PC-9 (cell line): ENCODE data around the gene SEMA3E. TPM values are rescaled to one million over a fixed set of nuclear protein-coding genes. Genes with fewer than 3 reads are reported as not detected.
A peak's percentile ranks its signal among the peaks of the same experiment; 100 is the strongest.

Source experiments
- BruUV-seq: library from RNA; stranded (reverse); fragments of 400-500 nt; replicated peaks from 2 replicates; lab custom pipeline; 2021; lab: Mats Ljungman, UMichigan
- CTCF ChIA-PET: fragments of 300-600 bp; sonication (Branson Sonifier 250); formaldehyde crosslinking; loops from one replicate; lab custom pipeline; 2022; ENCODE audit warnings: antibody characterized with exemption; lab: Charles Lee
- POLR2A ChIA-PET: fragments of 300-600 bp; sonication (Branson Sonifier 250); formaldehyde crosslinking; loops from one replicate; lab custom pipeline; 2022; ENCODE audit warnings: antibody characterized with exemption; ENCODE audit not compliant: unreplicated experiment; lab: Charles Lee
- DNase-seq, 2 experiments: peaks; one replicate each; pipeline versions ENCODE4 v3.0.0 to v3.0.0-alpha.2; 2015 to 2022; ENCODE audit warnings: mixed read lengths in 1 of 2
- H2AFZ ChIP-seq: fragments of 200-600 bp; sonication (generic); 2 replicates; pipeline ENCODE4 v1.8.1; 2017; ENCODE audit warnings: antibody characterized with exemption
- H3F3A ChIP-seq: fragments of 200-600 bp; sonication (generic); 2 replicates; pipeline ENCODE4 v1.8.1; 2017; ENCODE audit warnings: antibody characterized with exemption, mild to moderate bottlenecking, low read depth; ENCODE audit not compliant: insufficient read depth
- H3K27ac ChIP-seq: fragments of 200-600 bp; sonication (generic); 2 replicates; pipeline ENCODE4 v1.6.1; 2016; ENCODE audit warnings: mixed run types
- H3K27me3 ChIP-seq: fragments of 200-600 bp; sonication (generic); 2 replicates; pipeline ENCODE4 v1.6.1; 2016; ENCODE audit warnings: low read depth, mixed run types; ENCODE audit not compliant: insufficient read depth
- H3K36me3 ChIP-seq: fragments of 200-600 bp; sonication (generic); 2 replicates; pipeline ENCODE4 v1.6.1; 2016; ENCODE audit warnings: low read depth, mixed run types
- H3K4me1 ChIP-seq: fragments of 200-600 bp; sonication (generic); replicated peaks from 2 replicates; pipeline ENCODE4 v1.6.1; 2016; ENCODE audit warnings: mixed run types; ENCODE audit not compliant: insufficient read depth
- H3K4me2 ChIP-seq: fragments of 200-600 bp; sonication (generic); 2 replicates; pipeline ENCODE4 v1.6.1; 2017; ENCODE audit warnings: mixed run types
- H3K4me3 ChIP-seq: fragments of 200-600 bp; sonication (generic); 2 replicates; pipeline ENCODE4 v1.6.1; 2016; ENCODE audit warnings: mixed run types
- H3K79me2 ChIP-seq: fragments of 200-600 bp; sonication (generic); 2 replicates; pipeline ENCODE4 v1.6.1; 2017; ENCODE audit warnings: low read depth, mixed run types
- H3K9me2 ChIP-seq: fragments of 200-600 bp; sonication (generic); 2 replicates; pipeline ENCODE4 v1.8.1; 2017; ENCODE audit warnings: mild to moderate bottlenecking; ENCODE audit not compliant: insufficient read depth
- H3K9me3 ChIP-seq: fragments of 200-600 bp; sonication (generic); 2 replicates; pipeline ENCODE4 v1.8.1; 2016; ENCODE audit warnings: low read depth; ENCODE audit not compliant: insufficient read depth
- H4K20me1 ChIP-seq: fragments of 200-600 bp; sonication (generic); 2 replicates; pipeline ENCODE4 v1.8.1; 2017; ENCODE audit not compliant: insufficient read depth
- EZH2 ChIP-seq: fragments of 200-600 bp; sonication (generic); IDR thresholded peaks from 2 replicates; pipeline ENCODE4 v1.8.0; 2017; ENCODE audit warnings: antibody characterized with exemption, low read depth
- intact Hi-C: fragments of 100-400 bp; cut with micrococcal nuclease; formaldehyde crosslinking; loops from one replicate; pipeline ENCODE4 v1.10.0; 2022; ENCODE audit not compliant: unreplicated experiment
- total RNA-seq: library from RNA; stranded (reverse); gene quantifications from 2 replicates; pipeline ENCODE4 v1.2.3, GENCODE V29; 2021
- TF ChIP-seq, protein P1 (sequence below): fragments of 200-600 bp; sonication (generic); conservative IDR thresholded peaks from 2 replicates; pipeline ENCODE4 v1.6.1; 2017; ENCODE audit warnings: mixed run types, antibody characterized with exemption, mild to moderate bottlenecking, moderate library complexity

SEMA3E gene
- total RNA-seq, 1 experiment from 2014 or later, result 2.1 TPM

- H3K4me2 ChIP-seq, result no peak overlapping the region
- ChIA-PET POLR2A (no interaction called here), CTCF (no interaction called here)
- H3K27me3 ChIP-seq, result no peaks in the 10 kb centered on the region
- no peaks in the 10 kb centered on the region; the same call in 1 of the 2 replicates for H3K9me2 ChIP-seq
- BruUV-seq, result no TSS peak
- no peak overlapping the region for H3K27ac ChIP-seq
- H3K4me3 ChIP-seq, result no peak overlapping the region
- H3K4me1 ChIP-seq, result peaks cover 23% of the 10 kb centered on the region
- H3F3A ChIP-seq, result no peaks in the 10 kb centered on the region; the same call in 1 of the 2 replicates
- H3K79me2 ChIP-seq, result no peaks in the 10 kb centered on the region
- H3K36me3 ChIP-seq, result no peaks in the 10 kb centered on the region
- DNase-seq, result no peak
- no peaks in the 10 kb centered on the region for H4K20me1 ChIP-seq
- TF ChIP-seq EZH2, result no peak
- TF ChIP-seq, protein P1, sequence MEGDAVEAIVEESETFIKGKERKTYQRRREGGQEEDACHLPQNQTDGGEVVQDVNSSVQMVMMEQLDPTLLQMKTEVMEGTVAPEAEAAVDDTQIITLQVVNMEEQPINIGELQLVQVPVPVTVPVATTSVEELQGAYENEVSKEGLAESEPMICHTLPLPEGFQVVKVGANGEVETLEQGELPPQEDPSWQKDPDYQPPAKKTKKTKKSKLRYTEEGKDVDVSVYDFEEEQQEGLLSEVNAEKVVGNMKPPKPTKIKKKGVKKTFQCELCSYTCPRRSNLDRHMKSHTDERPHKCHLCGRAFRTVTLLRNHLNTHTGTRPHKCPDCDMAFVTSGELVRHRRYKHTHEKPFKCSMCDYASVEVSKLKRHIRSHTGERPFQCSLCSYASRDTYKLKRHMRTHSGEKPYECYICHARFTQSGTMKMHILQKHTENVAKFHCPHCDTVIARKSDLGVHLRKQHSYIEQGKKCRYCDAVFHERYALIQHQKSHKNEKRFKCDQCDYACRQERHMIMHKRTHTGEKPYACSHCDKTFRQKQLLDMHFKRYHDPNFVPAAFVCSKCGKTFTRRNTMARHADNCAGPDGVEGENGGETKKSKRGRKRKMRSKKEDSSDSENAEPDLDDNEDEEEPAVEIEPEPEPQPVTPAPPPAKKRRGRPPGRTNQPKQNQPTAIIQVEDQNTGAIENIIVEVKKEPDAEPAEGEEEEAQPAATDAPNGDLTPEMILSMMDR, result no peak
- intact Hi-C loops, result loop anchor here (5.0 kb wide), 1 partner anchor 109 kb away; no protein-coding TSS in a partner anchor
- no peaks in the 10 kb centered on the region for H3K9me3 ChIP-seq
- peak overlapping the region; percentile 54; the same call in 1 of the 2 replicates for H2AFZ ChIP-seq
Observed at GRCh38 chr7:83640731-83641537, 8.0 kb downstream of the SEMA3E start.

- intact Hi-C loops, result loop anchor here (5.0 kb wide), 1 partner anchor 108 kb away; no protein-coding TSS in a partner anchor
- Histone ChIP-seq H3K9me2 (no peaks in the 10 kb centered on the region; the same call in 1 of the 2 replicates), H3K4me3 (no peak overlapping the region), H2AFZ (no peak overlapping the region), H4K20me1 (no peaks in the 10 kb centered on the region), H3K4me2 (no peak overlapping the region), H3K36me3 (no peaks in the 10 kb centered on the region), H3K27me3 (no peaks in the 10 kb centered on the region), H3K27ac (no peak overlapping the region), H3K79me2 (no peaks in the 10 kb centered on the region), H3K9me3 (no peaks in the 10 kb centered on the region), H3K4me1 (peaks cover 23% of the 10 kb centered on the region), H3F3A (no peaks in the 10 kb centered on the region; the same call in 1 of the 2 replicates)
- ChIA-PET POLR2A (no interaction called here), CTCF (no interaction called here)
- no TSS peak for BruUV-seq
- no peak for TF ChIP-seq EZH2
- TF ChIP-seq, protein P1, result no peak
- no peak for DNase-seq
Observed at GRCh38 chr7:83640240-83640639, 8.7 kb downstream of the SEMA3E start.

GRCh38 chr7:83633516-83633915, 15.4 kb downstream of the SEMA3E start:
- Histone ChIP-seq H4K20me1 (no peaks in the 10 kb centered on the region), H3K4me3 (no peak overlapping the region), H3K36me3 (no peaks in the 10 kb centered on the region), H3K27me3 (no peaks in the 10 kb centered on the region), H3K9me2 (no peaks in the 10 kb centered on the region), H3K4me2 (no peak overlapping the region), H3K9me3 (no peaks in the 10 kb centered on the region), H2AFZ (no peak overlapping the region), H3K79me2 (no peaks in the 10 kb centered on the region), H3F3A (no peaks in the 10 kb centered on the region), H3K4me1 (no peaks in the 10 kb centered on the region), H3K27ac (no peak overlapping the region)
- TF ChIP-seq, protein P1, result no peak
- TF ChIP-seq EZH2, result no peak
- POLR2A ChIA-PET, result no interaction called here
- intact Hi-C loops, result no loop called here
- DNase-seq, result no peak
- no TSS peak for BruUV-seq
- CTCF ChIA-PET, result no interaction called here
